Medulla oblongata (tissue), 1 donor: ENCODE measurements around the gene TBCD.
A peak's percentile ranks its signal among the peaks of the same experiment; 100 is the strongest.
"Not testable (repeated sequence)": the region's sequence is repeated elsewhere in the genome, so short reads cannot be mapped to it uniquely, and the experiment has no call there.

Experiments used
- DNase-seq: peaks from one replicate; pipeline ENCODE4 v3.0.0-alpha.2; 2015; ENCODE audit errors: extremely low spot score

The TBCD gene

GRCh38 chr17:82729479-82730260 is 22.2 kb upstream of the TBCD start:
- DNase-seq: no peak

GRCh38 chr17:82732118-82732743 is 19.6 kb upstream of the TBCD start:
- DNase-seq: no peak

- peak; percentile 72 for DNase-seq
These were observed 16.6 kb upstream of the TBCD start, which contains the start of gene FN3K for GRCh38 chr17:82734987-82735866. Gene FN3K (plus strand): TSS chr17:82735615. CDS start chr17:82735637, 22 bp downstream.

- no peak for DNase-seq
These were observed 15.2 kb upstream of the TBCD start for GRCh38 chr17:82736511-82737185.

GRCh38 chr17:82737967-82738877 is 13.6 kb upstream of the TBCD start:
- peak; percentile 98 for DNase-seq

- no peak for DNase-seq
These were observed 10.7 kb upstream of the TBCD start for GRCh38 chr17:82740906-82741759.

GRCh38 chr17:82743344-82744219 is 8.3 kb upstream of the TBCD start:
- DNase-seq: no peak

GRCh38 chr17:82744736-82745135 is 7.1 kb upstream of the TBCD start:
- DNase-seq: not testable (repeated sequence)

- DNase-seq: no peak
These were observed 6.3 kb upstream of the TBCD start for GRCh38 chr17:82745524-82745923.

- DNase-seq: no peak
These were observed 3.1 kb upstream of the TBCD start for GRCh38 chr17:82748756-82749155.

- no peak for DNase-seq
These were observed 1.5 kb upstream of the TBCD start for GRCh38 chr17:82750241-82750908.

- DNase-seq: no peak
These were observed 694 bp upstream of the TBCD start for GRCh38 chr17:82751171-82751570.

- no peak for DNase-seq
These were observed 721 bp downstream of the TBCD start for GRCh38 chr17:82752371-82753200.

GRCh38 chr17:82753201-82753464 is 1.3 kb downstream of the TBCD start:
- DNase-seq: no peak

- DNase-seq: no peak
These were observed 2.7 kb downstream of the TBCD start for GRCh38 chr17:82754297-82755208.

GRCh38 chr17:82756166-82756565 is 4.3 kb downstream of the TBCD start:
- DNase-seq: no peak
